GM12878 (cell line): ENCODE data around the gene DNMT1. TPM values are rescaled to one million over a fixed set of nuclear protein-coding genes. Genes with fewer than 3 reads are reported as not detected.

Experiments
- ATAC-seq: fragments of 200-7000 bp; cut with Tn5 transposase; 3 replicates; pipeline ENCODE4 v1.9.1; 2020; ENCODE audit warnings: mild to moderate bottlenecking, moderate library complexity
- BruUV-seq: library from RNA; stranded (reverse); fragments of 400-500 nt; replicated peaks from 2 replicates; lab custom pipeline; 2021; lab: Mats Ljungman, UMichigan
- CTCF ChIA-PET: fragments of 300-600 bp; sonication (Branson Sonifier 250); formaldehyde crosslinking; extraction: SDS; loops from one replicate; lab custom pipeline; 2021; ENCODE audit warnings: inconsistent platforms; lab: Yijun Ruan, JAX
- POLR2A ChIA-PET: fragments of 350-600 bp; formaldehyde crosslinking; extraction: SDS; loops from one replicate; lab custom pipeline; 2021; ENCODE audit warnings: inconsistent platforms; lab: Charles Lee
- RAD21 ChIA-PET: fragments of 300-600 bp; sonication (Branson Sonifier 250); formaldehyde crosslinking; loops from one replicate; lab custom pipeline; 2023; ENCODE audit warnings: antibody characterized with exemption; ENCODE audit not compliant: unreplicated experiment; lab: Charles Lee
- SMC1A ChIA-PET: fragments of 300-600 bp; sonication (Branson Sonifier 250); formaldehyde crosslinking; loops from one replicate; lab custom pipeline; 2023; ENCODE audit not compliant: unreplicated experiment, uncharacterized antibody; lab: Charles Lee
- DNase-seq: peaks from one replicate; pipeline ENCODE4 v3.0.0-alpha.2; 2011; ENCODE audit warnings: low read depth, low spot score
- FAIRE-seq: peaks from 3 replicates; lab custom pipeline; 2011; peaks lifted over from hg19 to GRCh38; lab: Jason Lieb, UNC
- H2AFZ ChIP-seq: 2 replicates; pipeline ENCODE4 v1.6.0; 2011; ENCODE audit warnings: low read depth, low read length, control low read depth; ENCODE audit not compliant: control insufficient read depth
- H3K27ac ChIP-seq: 2 replicates; pipeline ENCODE4 v1.5.1; 2011; ENCODE audit warnings: control low read depth; ENCODE audit not compliant: control insufficient read depth, insufficient read depth
- H3K27me3 ChIP-seq, 2 experiments: replicated peaks in 1 of 2; 2 replicates each; pipeline versions ENCODE4 v1.6.0 to v1.6.1; 2011; ENCODE audit warnings: low read length in 1 of 2; ENCODE audit not compliant: control insufficient read depth in 2 of 2, insufficient read depth in 2 of 2
- H3K36me3 ChIP-seq, 2 experiments: 2 replicates each; pipeline ENCODE4 v1.5.1; 2011; ENCODE audit warnings: low read length in 1 of 2; ENCODE audit not compliant: control insufficient read depth in 2 of 2, insufficient read depth in 2 of 2
- H3K4me1 ChIP-seq: 2 replicates; pipeline ENCODE4 v1.6.1; 2011; ENCODE audit warnings: mild to moderate bottlenecking, low read length, moderate library complexity, mixed read lengths; ENCODE audit not compliant: control insufficient read depth, insufficient read depth
- H3K4me2 ChIP-seq: 2 replicates; pipeline ENCODE4 v1.6.0; 2011; ENCODE audit warnings: control low read depth; ENCODE audit not compliant: control insufficient read depth, insufficient read depth
- H3K4me3 ChIP-seq: fragments of 200-600 bp; sonication (generic); 2 replicates; pipeline ENCODE4 v1.5.1; 2016
- H3K79me2 ChIP-seq: 2 replicates; pipeline ENCODE4 v1.6.0; 2011; ENCODE audit warnings: low read length; ENCODE audit not compliant: control insufficient read depth, insufficient read depth
- H3K9ac ChIP-seq: 2 replicates; pipeline ENCODE4 v1.8.0; 2011; ENCODE audit warnings: low read length, control low read depth, mixed read lengths; ENCODE audit not compliant: control insufficient read depth, insufficient read depth
- H3K9me3 ChIP-seq: replicated peaks from 3 replicates; pipeline ENCODE4 v1.5.1; 2011; ENCODE audit warnings: mild to moderate bottlenecking, low read length; ENCODE audit not compliant: control insufficient read depth, insufficient read depth
- H4K20me1 ChIP-seq: 2 replicates; pipeline ENCODE4 v1.6.0; 2011; ENCODE audit not compliant: control insufficient read depth, insufficient read depth
- BHLHE40 ChIP-seq, 2 experiments: fragments of 450-650 bp in 1 of 2; IDR thresholded peaks; 2 replicates each; pipeline ENCODE4 v1.6.1; 2011 to 2017; ENCODE audit warnings: low read depth in 2 of 2, borderline replicate concordance in 1 of 2, improper control_type of control experiment in 1 of 2, low read length in 1 of 2, mild to moderate bottlenecking in 1 of 2
- MYB ChIP-seq: fragments of 150-350 bp; IDR thresholded peaks from 2 replicates; pipeline ENCODE4 v1.6.1; 2014; ENCODE audit warnings: mild to moderate bottlenecking, low read depth, low read length, borderline replicate concordance
- POLR2A ChIP-seq: IDR thresholded peaks from 2 replicates; pipeline ENCODE4 v1.6.1; 2011; ENCODE audit warnings: low read depth, mild to moderate bottlenecking, low read length
- SMARCA5 ChIP-seq: fragments of 450-650 bp; IDR thresholded peaks from 2 replicates; pipeline ENCODE4 v1.6.1; 2017; ENCODE audit warnings: mild to moderate bottlenecking
- ZNF384 ChIP-seq: IDR thresholded peaks from 2 replicates; pipeline ENCODE4 v1.6.1; 2012; ENCODE audit warnings: low read depth, mild to moderate bottlenecking, low read length, improper control_type of control experiment, borderline replicate concordance
- WGBS: methylation state at CpG from one replicate; pipeline ENCODE4 v1.1.6; 2016; ENCODE audit warnings: low lambda C conversion rate; ENCODE audit not compliant: insufficient replicate concordance, insufficient coverage; ENCODE audit errors: missing lambda C conversion rate; 5-methylcytosine and 5-hydroxymethylcytosine counted together
- in situ Hi-C: fragments of 300-500 bp; cut with MboI; formaldehyde crosslinking; loops from 9 replicates; pipeline ENCODE4 v1.14.3; 2018; ENCODE audit warnings: mixed read lengths
- intact Hi-C: fragments of 100-400 bp; cut with micrococcal nuclease; formaldehyde crosslinking; loops from one replicate; pipeline ENCODE4 v1.14.2; 2022; ENCODE audit not compliant: unreplicated experiment
- polyA plus RNA-seq, 11 experiments: library from polyadenylated mRNA; depleted of rRNA in 4 of 11; unstranded in 6 of 11; stranded (reverse) in 5 of 11; fragments of >200 nt; fragmentation: Nextera tagmentation in 4 of 11; fragmentation: Illumina TruSeq in 1 of 11; extraction: Ambion mirVana in 4 of 11; extraction: Trizol in 1 of 11; gene quantifications; 1 replicate in 1 of 11; 2 replicates in 10 of 11; pipeline versions ENCODE4 v1.2.1 to v1.2.3, GENCODE V29; 2011 to 2016; ENCODE audit warnings: inconsistent platforms in 2 of 11, missing spikeins in 2 of 11, low read depth in 1 of 11
- total RNA-seq, 4 experiments: library from RNA; depleted of rRNA in 3 of 4; stranded (reverse); fragments of >200 nt in 3 of 4; fragmentation: Illumina TruSeq in 1 of 4; extraction: Trizol in 1 of 4; gene quantifications; 2 replicates each; pipeline versions ENCODE4 v1.2.1 to v1.2.3, GENCODE V29; 2013 to 2021
- TF ChIP-seq, protein P1 (sequence below): IDR thresholded peaks from 2 replicates; pipeline ENCODE4 v1.6.1; 2011; ENCODE audit warnings: borderline replicate concordance, low read depth, mild to moderate bottlenecking, moderate library complexity, mixed read lengths, low read length; ENCODE audit not compliant: insufficient read depth; ENCODE audit errors: extremely low read length
- TF ChIP-seq, protein P2 (sequence below): fragments of 450-650 bp; IDR thresholded peaks from 2 replicates; pipeline ENCODE4 v1.6.1; 2018; ENCODE audit warnings: borderline replicate concordance, mild to moderate bottlenecking; ENCODE audit not compliant: partially characterized antibody

Gene DNMT1
- total and polyA plus RNA-seq, 10 of the 15 experiments (the other 5 are each of a cell fraction or from before 2014, with no cell fraction given) = 70.0 to 290 (median 133) TPM

DNA sequence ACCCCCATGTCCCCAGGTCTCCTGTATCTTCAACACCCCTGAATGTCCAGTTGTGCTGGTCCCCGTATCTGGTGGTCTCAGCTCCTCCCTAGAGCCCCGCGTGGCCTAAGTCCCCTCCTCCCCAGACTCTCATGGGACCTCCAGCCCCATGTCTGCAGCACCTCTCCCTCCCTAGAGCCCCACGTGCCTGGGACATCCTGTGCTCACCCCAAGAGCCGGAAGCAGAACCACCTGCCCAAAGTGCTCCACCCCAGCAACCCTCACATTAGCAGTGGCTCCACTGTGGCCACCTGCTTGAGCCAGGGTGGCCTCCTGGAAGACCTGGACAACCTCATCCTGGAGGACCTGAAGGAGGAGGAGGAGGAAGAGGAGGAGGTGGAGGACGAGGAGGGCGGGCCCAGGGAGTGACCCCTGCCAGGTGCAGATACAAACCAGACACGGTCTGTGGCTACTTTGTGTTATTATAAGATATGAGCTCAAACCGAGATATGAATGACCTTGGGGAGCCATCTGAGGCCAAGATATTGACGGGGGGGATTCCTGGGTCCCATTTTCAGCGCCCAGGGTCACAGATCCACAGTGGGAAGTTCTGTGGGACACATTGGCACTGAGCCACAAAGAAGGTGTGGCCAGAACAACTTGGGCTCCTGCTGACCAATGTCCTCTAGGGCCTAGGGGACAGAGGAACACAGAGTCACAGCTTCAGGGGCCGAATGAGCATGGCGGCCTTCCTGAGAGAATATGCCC is 102.7 kb downstream of the DNMT1 start:
- H3K79me2 ChIP-seq = peaks cover 7% of the 10 kb centered on the region
- H3K36me3 ChIP-seq = peaks cover 16 to 25% of the 10 kb centered on the region in 2 experiments
- ATAC-seq (peak; percentile 12; the same call in 2 of the 3 replicates), FAIRE-seq (no peak), DNase-seq (no peak)
- ChIA-PET POLR2A (interaction anchor here (0.6 kb wide), 1 partner anchor 64 kb away, joined by 3 read pairs; no protein-coding TSS in a partner anchor), SMC1A (no interaction called here), CTCF (no interaction called here), RAD21 (no interaction called here)
- peaks cover 18% of the 10 kb centered on the region for H3K4me1 ChIP-seq
- intact Hi-C loops (no loop called here), in situ Hi-C loops (no loop called here)
- H4K20me1 ChIP-seq = no peaks in the 10 kb centered on the region
- H3K4me3 ChIP-seq = no peak overlapping the region
- H3K9ac ChIP-seq = no peak overlapping the region
- peak overlapping the region; percentile 6 for H3K27ac ChIP-seq
- TF ChIP-seq BHLHE40 (IDR thresholded peaks at IDR 0.05; ENCODE audit: borderline replicate concordance in 1 of 2, low read depth in 2 of 2, low read length in 1 of 2) (peak in 1 of 2 experiments; percentile 54; a peak in 1 of 4 replicates), POLR2A (peak; percentile 52; the same call in 1 of the 2 replicates), MYB (no peak), SMARCA5 (no peak), ZNF384 (no peak)
- TF ChIP-seq, protein P1, sequence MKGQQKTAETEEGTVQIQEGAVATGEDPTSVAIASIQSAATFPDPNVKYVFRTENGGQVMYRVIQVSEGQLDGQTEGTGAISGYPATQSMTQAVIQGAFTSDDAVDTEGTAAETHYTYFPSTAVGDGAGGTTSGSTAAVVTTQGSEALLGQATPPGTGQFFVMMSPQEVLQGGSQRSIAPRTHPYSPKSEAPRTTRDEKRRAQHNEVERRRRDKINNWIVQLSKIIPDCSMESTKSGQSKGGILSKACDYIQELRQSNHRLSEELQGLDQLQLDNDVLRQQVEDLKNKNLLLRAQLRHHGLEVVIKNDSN = peak; percentile 39
- TF ChIP-seq, protein P2, sequence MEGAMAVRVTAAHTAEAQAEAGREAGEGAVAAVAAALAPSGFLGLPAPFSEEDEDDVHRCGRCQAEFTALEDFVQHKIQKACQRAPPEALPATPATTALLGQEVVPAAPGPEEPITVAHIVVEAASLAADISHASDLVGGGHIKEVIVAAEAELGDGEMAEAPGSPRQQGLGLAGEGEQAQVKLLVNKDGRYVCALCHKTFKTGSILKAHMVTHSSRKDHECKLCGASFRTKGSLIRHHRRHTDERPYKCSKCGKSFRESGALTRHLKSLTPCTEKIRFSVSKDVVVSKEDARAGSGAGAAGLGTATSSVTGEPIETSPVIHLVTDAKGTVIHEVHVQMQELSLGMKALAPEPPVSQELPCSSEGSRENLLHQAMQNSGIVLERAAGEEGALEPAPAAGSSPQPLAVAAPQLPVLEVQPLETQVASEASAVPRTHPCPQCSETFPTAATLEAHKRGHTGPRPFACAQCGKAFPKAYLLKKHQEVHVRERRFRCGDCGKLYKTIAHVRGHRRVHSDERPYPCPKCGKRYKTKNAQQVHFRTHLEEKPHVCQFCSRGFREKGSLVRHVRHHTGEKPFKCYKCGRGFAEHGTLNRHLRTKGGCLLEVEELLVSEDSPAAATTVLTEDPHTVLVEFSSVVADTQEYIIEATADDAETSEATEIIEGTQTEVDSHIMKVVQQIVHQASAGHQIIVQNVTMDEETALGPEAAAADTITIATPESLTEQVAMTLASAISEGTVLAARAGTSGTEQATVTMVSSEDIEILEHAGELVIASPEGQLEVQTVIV = no peak
- TSS peak; percentile 43 for BruUV-seq
- H3K27me3 ChIP-seq = no peaks in the 10 kb centered on the region
- no peaks in the 10 kb centered on the region; the same call in 2 of the 3 replicates for H3K9me3 ChIP-seq
- H3K4me2 ChIP-seq = no peak overlapping the region
- 35% methylated on average over 13 of the region's 13 CpGs for WGBS
- no peak overlapping the region for H2AFZ ChIP-seq
